WTC11 (cell line): ENCODE measurements around the gene DNAJC24. TPM values are rescaled to one million over a fixed set of nuclear protein-coding genes. Genes with fewer than 3 reads are reported as not detected.
A peak's percentile ranks its signal among the peaks of the same experiment; 100 is the strongest.

Experiments
- ATAC-seq: fragments of 200-7000 bp; cut with Tn5 transposase; 2 replicates; pipeline ENCODE4 v1.10.0; 2021; ENCODE audit warnings: mild to moderate bottlenecking, moderate library complexity
- CTCF ChIA-PET: fragments of 300-600 bp; sonication (Branson Sonifier 250); formaldehyde crosslinking; loops from one replicate; lab custom pipeline; 2021; ENCODE audit warnings: antibody characterized with exemption; lab: Charles Lee
- POLR2A ChIA-PET: fragments of 350-600 bp; sonication (Branson Sonifier 250); formaldehyde crosslinking; loops from one replicate; lab custom pipeline; 2021; ENCODE audit warnings: antibody characterized with exemption; lab: Charles Lee
- DNase-seq: peaks from one replicate; pipeline ENCODE4 v3.0.0; 2021; ENCODE audit warnings: low spot score
- H3K27ac Mint-ChIP-seq: 2 replicates; pipeline ENCODE4 v1.8.0; 2021; ENCODE audit warnings: mixed read lengths
- H3K27me3 Mint-ChIP-seq: 2 replicates; pipeline ENCODE4 v1.8.0; 2021; ENCODE audit warnings: low read depth, mild to moderate bottlenecking, moderate library complexity, mixed read lengths
- H3K36me3 Mint-ChIP-seq: 2 replicates; pipeline ENCODE4 v1.8.0; 2021; ENCODE audit warnings: mixed read lengths
- H3K4me1 Mint-ChIP-seq: 2 replicates; pipeline ENCODE4 v1.8.0; 2022; ENCODE audit warnings: mixed read lengths
- H3K4me3 Mint-ChIP-seq: 2 replicates; pipeline ENCODE4 v1.8.0; 2021; ENCODE audit warnings: mild to moderate bottlenecking, moderate library complexity, mixed read lengths
- H3K9me3 Mint-ChIP-seq: 2 replicates; pipeline ENCODE4 v1.8.0; 2021; ENCODE audit warnings: mixed read lengths
- ATF1 ChIP-seq: sonication (generic); formaldehyde crosslinking; IDR thresholded peaks from 2 replicates; pipeline ENCODE4 v1.8.1; 2023; ENCODE audit warnings: mild to moderate bottlenecking, moderate library complexity, missing genetic modification reagents
- CBFB ChIP-seq: sonication (generic); formaldehyde crosslinking; IDR thresholded peaks from 2 replicates; pipeline ENCODE4 v1.8.1; 2022; ENCODE audit warnings: mild to moderate bottlenecking, low read depth, missing genetic modification reagents
- CREB1 ChIP-seq: sonication (generic); formaldehyde crosslinking; IDR thresholded peaks from 2 replicates; pipeline ENCODE4 v1.8.0; 2023; ENCODE audit warnings: mild to moderate bottlenecking, missing genetic modification reagents
- CREM ChIP-seq: sonication (generic); formaldehyde crosslinking; IDR thresholded peaks from 2 replicates; pipeline ENCODE4 v1.8.1; 2022; ENCODE audit warnings: mild to moderate bottlenecking, missing genetic modification reagents, moderate library complexity
- ESRRA ChIP-seq: sonication (generic); formaldehyde crosslinking; IDR thresholded peaks from 2 replicates; pipeline ENCODE4 v1.8.1; 2022; ENCODE audit warnings: mild to moderate bottlenecking, missing genetic modification reagents, borderline replicate concordance
- GABPB1 ChIP-seq: sonication (generic); formaldehyde crosslinking; IDR thresholded peaks from 2 replicates; pipeline ENCODE4 v1.8.1; 2023; ENCODE audit warnings: mild to moderate bottlenecking, missing genetic modification reagents
- KAT7 ChIP-seq: sonication (generic); formaldehyde crosslinking; IDR thresholded peaks from 2 replicates; pipeline ENCODE4 v1.8.1; 2023; ENCODE audit warnings: missing genetic modification reagents, mild to moderate bottlenecking, borderline replicate concordance
- MYBL2 ChIP-seq: sonication (generic); formaldehyde crosslinking; IDR thresholded peaks from 2 replicates; pipeline ENCODE4 v1.8.1; 2023; ENCODE audit warnings: mild to moderate bottlenecking, moderate library complexity, missing genetic modification reagents
- NFATC4 ChIP-seq: fragments of 250-450 bp; sonication (Bioruptor Pico); IDR thresholded peaks from 2 replicates; pipeline ENCODE4 v1.9.0; 2021; ENCODE audit warnings: mild to moderate bottlenecking
- OVOL2 ChIP-seq: fragments of 250-450 bp; sonication (Bioruptor Pico); IDR thresholded peaks from 2 replicates; pipeline ENCODE4 v1.9.0; 2021; ENCODE audit warnings: mild to moderate bottlenecking, borderline replicate concordance
- PRRX2 ChIP-seq: fragments of 250-450 bp; sonication (Bioruptor Pico); IDR thresholded peaks from 2 replicates; pipeline ENCODE4 v1.8.0; 2021; ENCODE audit warnings: mild to moderate bottlenecking
- SOX15 ChIP-seq: fragments of 250-450 bp; sonication (Bioruptor Pico); IDR thresholded peaks from 2 replicates; pipeline ENCODE4 v1.9.0; 2021; ENCODE audit warnings: mild to moderate bottlenecking
- TEAD4 ChIP-seq: sonication (generic); formaldehyde crosslinking; IDR thresholded peaks from 2 replicates; pipeline ENCODE4 v1.8.0; 2022; ENCODE audit warnings: mild to moderate bottlenecking, missing genetic modification reagents
- ZBTB21 ChIP-seq: sonication (generic); formaldehyde crosslinking; IDR thresholded peaks from 2 replicates; pipeline ENCODE4 v1.8.1; 2023; ENCODE audit warnings: mild to moderate bottlenecking, missing genetic modification reagents, borderline replicate concordance
- total RNA-seq: library from RNA; stranded (reverse); gene quantifications from 3 replicates; pipeline ENCODE4 v1.2.3, GENCODE V29; 2021
- TF ChIP-seq, protein P1 (sequence below): sonication (generic); formaldehyde crosslinking; IDR thresholded peaks from 2 replicates; pipeline ENCODE4 v1.8.1; 2023; ENCODE audit warnings: mild to moderate bottlenecking, missing genetic modification reagents
- TF ChIP-seq, protein P2 (sequence below): sonication (generic); formaldehyde crosslinking; IDR thresholded peaks from 2 replicates; pipeline ENCODE4 v1.8.0; 2023; ENCODE audit warnings: missing genetic modification reagents, mild to moderate bottlenecking, borderline replicate concordance
- TF ChIP-seq, protein P3 (sequence below): sonication (generic); formaldehyde crosslinking; conservative IDR thresholded peaks from 2 replicates; pipeline ENCODE4 v1.8.1; 2022; ENCODE audit warnings: mild to moderate bottlenecking, missing genetic modification reagents
- TF ChIP-seq, protein P4 (sequence below): sonication (generic); formaldehyde crosslinking; IDR thresholded peaks from 2 replicates; pipeline ENCODE4 v1.8.1; 2022; ENCODE audit warnings: mild to moderate bottlenecking, missing genetic modification reagents, moderate library complexity, borderline replicate concordance

Gene DNAJC24
- total RNA-seq, 1 experiment from 2014 or later, result 15.4 TPM

DNA sequence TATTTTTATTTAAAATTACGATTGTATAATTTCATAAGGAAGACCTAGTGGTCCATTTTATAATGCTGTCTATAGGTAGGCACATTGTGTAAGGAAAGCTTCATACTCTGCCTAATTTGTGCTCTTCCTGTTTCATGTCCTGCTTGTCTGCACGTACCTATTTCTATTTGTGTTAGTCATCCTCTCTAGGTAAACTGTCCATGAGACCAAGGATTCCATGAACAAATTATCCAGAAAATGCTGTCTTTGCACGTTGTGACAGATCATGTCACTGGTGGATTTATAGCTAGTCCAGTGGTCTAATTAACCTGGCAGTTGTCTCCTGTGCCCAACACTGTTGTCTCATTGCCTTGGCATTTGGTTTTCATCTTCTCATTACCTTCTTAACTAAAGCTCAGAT lies 44.7 kb downstream of the DNAJC24 start:
- H3K9me3 Mint-ChIP-seq, result peaks cover 16% of the 10 kb centered on the region
- no peaks in the 10 kb centered on the region for H3K27me3 Mint-ChIP-seq
- ChIA-PET CTCF (no interaction called here), POLR2A (no interaction called here)
- no peak overlapping the region for H3K27ac Mint-ChIP-seq
- no peak for ATAC-seq
- no peak overlapping the region for H3K4me3 Mint-ChIP-seq
- H3K4me1 Mint-ChIP-seq, result peaks cover 42% of the 10 kb centered on the region
- no peak for TF ChIP-seq ATF1 (CRISPR knock-in tag)
- DNase-seq, result no peak
- peaks cover 18% of the 10 kb centered on the region for H3K36me3 Mint-ChIP-seq

DNA sequence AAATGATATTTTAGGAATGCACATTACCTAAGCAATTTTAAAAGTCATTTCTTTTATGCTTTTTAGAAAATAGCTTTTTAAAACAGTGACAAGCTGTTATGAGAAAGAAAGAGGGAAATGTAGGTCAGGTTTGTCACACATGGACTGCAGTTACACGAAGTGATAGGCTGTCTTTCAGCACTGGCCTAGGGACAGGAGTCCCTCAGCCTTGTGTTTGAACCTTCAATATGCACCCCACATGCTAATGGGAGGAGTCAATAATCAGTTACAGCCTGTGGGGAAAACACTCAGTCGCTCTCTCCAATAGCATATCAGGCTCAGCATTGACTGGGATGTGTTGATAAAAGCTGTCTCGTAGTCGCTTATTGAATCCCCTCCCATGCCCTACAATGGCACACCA lies 45.8 kb downstream of the DNAJC24 start:
- DNase-seq (no peak), ATAC-seq (peak; percentile 25)
- Mint-ChIP-seq H3K4me1 (peaks cover 53% of the 10 kb centered on the region), H3K27me3 (no peaks in the 10 kb centered on the region), H3K4me3 (no peak overlapping the region), H3K27ac (no peak overlapping the region), H3K36me3 (peaks cover 15% of the 10 kb centered on the region), H3K9me3 (peaks cover 13% of the 10 kb centered on the region)
- CTCF ChIA-PET, result no interaction called here
- no peak for TF ChIP-seq OVOL2 (CRISPR knock-in tag)
- TF ChIP-seq ATF1 (CRISPR knock-in tag), result no peak
- no peak for TF ChIP-seq TEAD4
- TF ChIP-seq, protein P1, sequence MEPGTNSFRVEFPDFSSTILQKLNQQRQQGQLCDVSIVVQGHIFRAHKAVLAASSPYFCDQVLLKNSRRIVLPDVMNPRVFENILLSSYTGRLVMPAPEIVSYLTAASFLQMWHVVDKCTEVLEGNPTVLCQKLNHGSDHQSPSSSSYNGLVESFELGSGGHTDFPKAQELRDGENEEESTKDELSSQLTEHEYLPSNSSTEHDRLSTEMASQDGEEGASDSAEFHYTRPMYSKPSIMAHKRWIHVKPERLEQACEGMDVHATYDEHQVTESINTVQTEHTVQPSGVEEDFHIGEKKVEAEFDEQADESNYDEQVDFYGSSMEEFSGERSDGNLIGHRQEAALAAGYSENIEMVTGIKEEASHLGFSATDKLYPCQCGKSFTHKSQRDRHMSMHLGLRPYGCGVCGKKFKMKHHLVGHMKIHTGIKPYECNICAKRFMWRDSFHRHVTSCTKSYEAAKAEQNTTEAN (CRISPR knock-in tag), result no peak
- POLR2A ChIA-PET, result no interaction called here

DNA sequence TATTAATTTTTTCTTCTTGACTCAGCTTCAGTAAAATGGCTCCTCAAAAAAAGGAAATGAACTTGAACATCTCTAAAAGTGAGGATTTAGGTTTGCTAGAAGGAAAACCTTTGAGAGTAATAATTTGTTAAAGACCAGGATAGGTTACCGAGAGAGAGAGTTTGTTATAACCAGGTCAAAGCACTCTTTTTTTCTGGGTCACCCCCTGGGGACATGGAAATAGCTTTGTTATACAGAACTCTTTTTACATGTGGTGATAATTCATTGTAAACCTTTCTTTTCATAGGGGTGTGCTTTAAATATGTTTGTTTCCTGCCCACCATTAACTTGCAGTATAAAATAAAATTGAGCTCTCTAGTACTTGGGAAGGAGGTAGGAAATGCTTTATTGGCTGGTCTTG lies 47.7 kb downstream of the DNAJC24 start:
- Mint-ChIP-seq H3K4me3 (0 out of 2 replicates have a peak overlapping the region, but pooled peaks have one; percentile 22), H3K27ac (peak overlapping the region; percentile 84; the same call in 1 of the 2 replicates), H3K27me3 (no peaks in the 10 kb centered on the region), H3K36me3 (no peaks in the 10 kb centered on the region), H3K4me1 (peaks cover 71% of the 10 kb centered on the region)
- DNase-seq (no peak), ATAC-seq (peak; percentile 38)
- CTCF ChIA-PET, result interaction anchor here (0.8 to 2.4 kb wide), 4 partner anchors 184 to 541 kb away, joined by 3 to 9 read pairs (median 6); no protein-coding TSS in a partner anchor
- POLR2A ChIA-PET, result no interaction called here
- TF ChIP-seq CREB1 (no peak), ZBTB21 (CRISPR knock-in tag) (no peak)
- TF ChIP-seq, all 79 proteins: peak for 0
- no peaks in the 10 kb centered on the region for H3K9me3 Mint-ChIP-seq

DNA sequence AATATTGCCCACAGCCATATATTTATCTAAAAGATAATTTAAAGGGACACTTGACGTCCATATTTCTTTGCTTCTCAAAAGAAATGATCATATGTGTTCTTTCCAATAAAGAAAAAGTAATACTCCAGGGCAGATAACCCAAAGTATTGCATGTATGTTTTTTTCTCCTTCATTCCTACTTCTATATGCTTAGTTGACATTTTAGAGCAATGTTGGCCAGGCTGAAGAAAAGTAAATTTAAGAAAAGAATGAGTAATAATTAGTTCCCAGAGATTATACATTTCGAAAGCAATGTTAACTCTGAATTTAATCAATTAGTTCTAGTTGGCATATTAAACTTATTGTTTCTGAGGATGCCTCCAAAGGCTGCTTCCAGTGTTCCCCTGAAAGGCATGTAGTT lies 48.2 kb downstream of the DNAJC24 start:
- H3K36me3 Mint-ChIP-seq, result no peaks in the 10 kb centered on the region
- no peak overlapping the region for H3K4me3 Mint-ChIP-seq
- H3K9me3 Mint-ChIP-seq, result no peaks in the 10 kb centered on the region
- peaks cover 76% of the 10 kb centered on the region for H3K4me1 Mint-ChIP-seq
- DNase-seq, result no peak
- CTCF ChIA-PET, result interaction anchor here (0.8 to 2.4 kb wide), 3 partner anchors 185 to 381 kb away, joined by 3 to 9 read pairs (median 6); no protein-coding TSS in a partner anchor
- ATAC-seq, result no peak
- POLR2A ChIA-PET, result no interaction called here
- TF ChIP-seq KAT7, result no peak
- H3K27me3 Mint-ChIP-seq, result no peaks in the 10 kb centered on the region
- no peak overlapping the region for H3K27ac Mint-ChIP-seq

DNA sequence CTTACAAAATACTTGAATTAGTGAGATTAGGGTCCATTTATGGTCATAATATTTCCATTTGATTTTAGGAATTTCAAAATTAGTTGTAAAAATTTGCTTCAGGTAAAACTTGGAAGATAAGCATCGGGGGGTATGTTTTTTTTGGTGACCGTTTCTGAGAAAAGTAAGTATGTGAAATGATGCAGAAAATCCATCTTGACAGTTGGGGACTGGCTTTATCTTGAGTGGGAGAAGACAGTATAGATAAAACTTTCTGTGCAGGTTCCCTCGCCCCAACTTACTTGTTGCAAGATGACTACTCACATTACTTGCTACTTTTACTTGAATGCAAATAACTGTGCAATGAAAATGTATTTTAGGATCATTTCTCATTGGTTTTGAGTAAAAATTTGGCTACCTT lies 49.5 kb downstream of the DNAJC24 start:
- Mint-ChIP-seq H3K9me3 (no peaks in the 10 kb centered on the region), H3K4me1 (peaks cover 78% of the 10 kb centered on the region), H3K4me3 (no peak overlapping the region), H3K27ac (no peak overlapping the region), H3K27me3 (no peaks in the 10 kb centered on the region), H3K36me3 (no peaks in the 10 kb centered on the region)
- ChIA-PET POLR2A (no interaction called here), CTCF (interaction anchor here (1.3 to 1.9 kb wide), 2 partner anchors 312 to 380 kb away, joined by 6 read pairs; no protein-coding TSS in a partner anchor)
- DNase-seq, result no peak
- ATAC-seq, result no peak
- TF ChIP-seq CREM (CRISPR knock-in tag), result no peak
- TF ChIP-seq, protein P2, sequence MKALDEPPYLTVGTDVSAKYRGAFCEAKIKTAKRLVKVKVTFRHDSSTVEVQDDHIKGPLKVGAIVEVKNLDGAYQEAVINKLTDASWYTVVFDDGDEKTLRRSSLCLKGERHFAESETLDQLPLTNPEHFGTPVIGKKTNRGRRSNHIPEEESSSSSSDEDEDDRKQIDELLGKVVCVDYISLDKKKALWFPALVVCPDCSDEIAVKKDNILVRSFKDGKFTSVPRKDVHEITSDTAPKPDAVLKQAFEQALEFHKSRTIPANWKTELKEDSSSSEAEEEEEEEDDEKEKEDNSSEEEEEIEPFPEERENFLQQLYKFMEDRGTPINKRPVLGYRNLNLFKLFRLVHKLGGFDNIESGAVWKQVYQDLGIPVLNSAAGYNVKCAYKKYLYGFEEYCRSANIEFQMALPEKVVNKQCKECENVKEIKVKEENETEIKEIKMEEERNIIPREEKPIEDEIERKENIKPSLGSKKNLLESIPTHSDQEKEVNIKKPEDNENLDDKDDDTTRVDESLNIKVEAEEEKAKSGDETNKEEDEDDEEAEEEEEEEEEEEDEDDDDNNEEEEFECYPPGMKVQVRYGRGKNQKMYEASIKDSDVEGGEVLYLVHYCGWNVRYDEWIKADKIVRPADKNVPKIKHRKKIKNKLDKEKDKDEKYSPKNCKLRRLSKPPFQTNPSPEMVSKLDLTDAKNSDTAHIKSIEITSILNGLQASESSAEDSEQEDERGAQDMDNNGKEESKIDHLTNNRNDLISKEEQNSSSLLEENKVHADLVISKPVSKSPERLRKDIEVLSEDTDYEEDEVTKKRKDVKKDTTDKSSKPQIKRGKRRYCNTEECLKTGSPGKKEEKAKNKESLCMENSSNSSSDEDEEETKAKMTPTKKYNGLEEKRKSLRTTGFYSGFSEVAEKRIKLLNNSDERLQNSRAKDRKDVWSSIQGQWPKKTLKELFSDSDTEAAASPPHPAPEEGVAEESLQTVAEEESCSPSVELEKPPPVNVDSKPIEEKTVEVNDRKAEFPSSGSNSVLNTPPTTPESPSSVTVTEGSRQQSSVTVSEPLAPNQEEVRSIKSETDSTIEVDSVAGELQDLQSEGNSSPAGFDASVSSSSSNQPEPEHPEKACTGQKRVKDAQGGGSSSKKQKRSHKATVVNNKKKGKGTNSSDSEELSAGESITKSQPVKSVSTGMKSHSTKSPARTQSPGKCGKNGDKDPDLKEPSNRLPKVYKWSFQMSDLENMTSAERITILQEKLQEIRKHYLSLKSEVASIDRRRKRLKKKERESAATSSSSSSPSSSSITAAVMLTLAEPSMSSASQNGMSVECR, result no peak
- no peak for TF ChIP-seq PRRX2
- no peak for TF ChIP-seq NFATC4 (CRISPR knock-in tag)
- TF ChIP-seq ESRRA (CRISPR knock-in tag), result no peak
- TF ChIP-seq, protein P3, sequence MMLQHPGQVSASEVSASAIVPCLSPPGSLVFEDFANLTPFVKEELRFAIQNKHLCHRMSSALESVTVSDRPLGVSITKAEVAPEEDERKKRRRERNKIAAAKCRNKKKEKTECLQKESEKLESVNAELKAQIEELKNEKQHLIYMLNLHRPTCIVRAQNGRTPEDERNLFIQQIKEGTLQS (CRISPR knock-in tag), result no peak
- no peak for TF ChIP-seq SOX15 (CRISPR knock-in tag)
- TF ChIP-seq GABPB1 (CRISPR knock-in tag), result no peak
- TF ChIP-seq, protein P4, sequence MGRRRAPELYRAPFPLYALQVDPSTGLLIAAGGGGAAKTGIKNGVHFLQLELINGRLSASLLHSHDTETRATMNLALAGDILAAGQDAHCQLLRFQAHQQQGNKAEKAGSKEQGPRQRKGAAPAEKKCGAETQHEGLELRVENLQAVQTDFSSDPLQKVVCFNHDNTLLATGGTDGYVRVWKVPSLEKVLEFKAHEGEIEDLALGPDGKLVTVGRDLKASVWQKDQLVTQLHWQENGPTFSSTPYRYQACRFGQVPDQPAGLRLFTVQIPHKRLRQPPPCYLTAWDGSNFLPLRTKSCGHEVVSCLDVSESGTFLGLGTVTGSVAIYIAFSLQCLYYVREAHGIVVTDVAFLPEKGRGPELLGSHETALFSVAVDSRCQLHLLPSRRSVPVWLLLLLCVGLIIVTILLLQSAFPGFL (CRISPR knock-in tag), result no peak
- no peak for TF ChIP-seq MYBL2 (CRISPR knock-in tag)
- TF ChIP-seq CBFB (CRISPR knock-in tag), result no peak
